Measurements from ENCODE around the gene ELAVL2.

ELAVL2 gene

DNA sequence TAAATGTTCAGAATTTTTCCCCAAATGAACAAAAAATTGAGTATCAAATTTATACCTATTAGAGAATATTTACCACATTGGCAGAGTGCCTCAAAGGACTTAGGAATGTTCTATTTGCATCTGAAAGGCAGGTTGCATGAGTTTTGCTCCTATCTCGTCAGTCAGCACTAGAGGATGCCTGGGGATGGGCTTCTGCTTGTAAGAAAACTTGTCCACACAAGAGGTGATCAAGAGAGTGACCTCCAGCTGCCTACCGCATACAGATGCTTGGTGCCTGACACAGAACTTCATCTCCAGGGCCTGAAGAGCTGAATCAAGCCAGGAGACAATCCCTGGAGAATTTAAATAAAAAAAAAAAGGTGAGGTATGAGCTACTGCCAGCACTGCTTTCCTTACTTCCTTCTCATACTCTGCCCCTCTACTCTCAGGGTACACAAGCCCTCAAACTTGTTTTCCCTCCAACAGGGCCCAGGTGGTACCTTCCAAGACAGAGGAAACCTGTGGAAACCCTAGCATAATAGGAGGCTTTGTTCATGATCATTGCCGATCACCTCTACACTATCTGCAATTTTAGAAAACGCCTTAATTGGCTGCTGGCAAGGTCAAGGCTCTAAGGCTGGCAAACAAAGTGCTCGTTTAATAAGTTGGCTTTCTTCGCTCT is 166.6 kb downstream of the ELAVL2 start:
- DNase-seq (ENCODE audit: low spot score) = no peak

DNA sequence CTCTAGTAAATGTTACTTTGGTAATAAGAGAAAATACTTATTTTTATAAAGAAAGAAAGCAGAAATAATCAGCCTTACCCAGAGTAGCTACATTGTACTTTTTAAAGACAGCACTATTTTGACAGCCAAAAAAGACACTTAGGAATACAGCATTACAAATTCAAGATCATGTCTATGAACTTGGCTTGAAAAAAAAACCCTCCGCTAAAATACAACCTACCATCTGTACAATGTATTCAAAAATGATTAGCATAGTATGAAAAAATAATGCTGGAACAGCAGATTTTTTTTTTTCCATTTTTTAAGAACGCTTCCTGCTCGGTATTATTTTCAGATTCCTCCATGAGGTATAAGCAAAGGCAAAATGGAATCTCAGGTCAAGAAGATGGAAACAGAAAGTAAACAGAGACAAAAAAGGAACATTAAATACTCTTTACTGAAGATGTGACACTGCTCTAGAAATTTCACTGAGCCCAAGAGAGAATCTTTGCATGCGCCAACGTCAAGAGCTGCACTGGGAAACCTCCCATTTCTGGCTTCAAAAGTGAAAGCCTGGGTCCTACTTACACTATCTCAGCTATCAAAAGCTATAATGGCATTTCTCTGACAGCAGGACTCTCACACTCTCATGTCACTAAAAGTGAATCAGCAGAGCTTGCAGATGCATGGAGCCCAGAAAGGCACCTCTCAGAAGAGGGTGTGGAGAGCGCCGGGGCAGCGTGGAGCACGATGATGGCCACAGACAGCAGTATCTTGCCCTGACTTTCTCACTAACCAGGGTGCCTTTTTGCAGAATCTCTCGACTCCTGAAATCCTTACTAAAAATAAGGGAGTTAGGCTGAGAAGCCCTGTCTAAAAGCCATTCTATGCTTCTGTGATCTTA is 167.4 kb downstream of the ELAVL2 start:
- DNase-seq (ENCODE audit: low spot score) = no peak

DNA sequence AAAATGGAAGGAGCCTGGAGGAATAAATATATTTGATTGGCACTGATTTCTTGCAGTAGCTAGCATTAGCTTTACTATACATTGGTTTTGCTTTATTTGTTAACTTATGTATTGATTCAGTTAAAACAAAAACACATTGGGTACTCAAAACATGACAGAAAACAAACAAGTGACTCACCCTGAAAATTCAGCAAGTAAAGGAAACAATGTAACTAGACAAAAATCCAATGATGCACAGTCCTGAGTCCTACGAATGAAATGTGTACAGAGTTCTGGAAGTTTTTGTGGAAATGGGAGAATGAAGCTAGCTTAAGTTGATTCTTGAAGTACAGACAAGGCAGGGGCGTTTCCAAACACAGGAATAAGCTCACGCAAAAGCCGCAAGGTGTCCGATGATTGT is 175.0 kb downstream of the ELAVL2 start:
- DNase-seq (ENCODE audit: low spot score) = no peak

DNA sequence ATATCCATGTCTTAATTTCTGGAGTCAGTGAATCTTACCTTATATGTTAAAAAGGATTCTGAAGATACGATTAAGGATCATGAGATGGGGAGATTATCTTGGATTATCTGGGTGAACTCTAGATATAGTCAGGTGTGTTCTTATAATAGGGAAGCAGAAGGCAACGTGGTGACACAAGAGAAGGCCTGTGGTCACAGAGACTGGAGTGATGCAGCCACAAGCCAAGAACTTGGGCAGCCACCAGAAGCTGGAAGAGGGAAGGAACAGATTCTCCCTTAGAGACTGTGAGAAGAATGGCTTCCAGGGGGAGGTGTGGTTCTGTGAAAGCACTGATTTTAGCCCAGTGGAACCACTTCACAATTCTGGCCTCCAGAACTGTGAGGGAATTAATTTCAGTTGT is 177.4 kb downstream of the ELAVL2 start:
- no peak for DNase-seq (ENCODE audit: low spot score)

DNA sequence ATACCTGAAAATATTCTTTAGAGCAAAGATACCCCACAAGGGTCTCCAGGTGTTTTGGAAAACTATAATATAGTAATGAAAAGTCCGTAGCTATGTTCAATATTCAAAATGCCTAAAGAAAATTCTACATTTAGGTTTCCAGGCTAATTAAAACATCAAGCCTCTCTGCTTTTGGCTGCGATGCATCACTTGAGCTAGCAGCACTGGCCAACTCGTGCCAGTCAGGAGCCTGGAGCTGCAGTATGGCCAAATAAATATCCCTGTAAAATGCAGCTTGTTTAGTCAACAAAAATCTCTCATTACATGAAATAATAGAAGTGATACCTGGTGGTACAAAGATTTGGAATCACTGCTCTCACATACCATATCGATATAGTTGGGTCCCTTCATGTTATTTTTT is 181.1 kb downstream of the ELAVL2 start:
- no peak for DNase-seq (ENCODE audit: low spot score)

DNA sequence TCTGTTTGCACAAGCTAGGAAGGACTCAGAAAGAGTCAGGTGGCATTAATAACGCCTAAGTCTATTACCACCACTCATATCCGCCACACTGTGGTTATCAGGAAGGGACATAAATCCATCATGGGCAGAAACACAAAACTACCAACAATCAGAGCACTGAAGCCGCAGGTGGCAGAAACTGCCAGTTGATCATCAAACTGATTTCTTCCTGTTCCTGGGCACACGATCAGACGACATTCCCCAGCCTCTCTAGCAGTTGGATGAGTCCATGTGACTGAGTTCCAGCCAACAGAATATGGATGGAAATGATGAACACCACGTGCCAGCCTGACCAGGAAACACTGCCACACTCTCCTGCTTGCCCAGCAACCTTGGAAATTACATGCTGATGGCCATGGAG is 181.7 kb downstream of the ELAVL2 start:
- no peak for DNase-seq (ENCODE audit: low spot score)

DNA sequence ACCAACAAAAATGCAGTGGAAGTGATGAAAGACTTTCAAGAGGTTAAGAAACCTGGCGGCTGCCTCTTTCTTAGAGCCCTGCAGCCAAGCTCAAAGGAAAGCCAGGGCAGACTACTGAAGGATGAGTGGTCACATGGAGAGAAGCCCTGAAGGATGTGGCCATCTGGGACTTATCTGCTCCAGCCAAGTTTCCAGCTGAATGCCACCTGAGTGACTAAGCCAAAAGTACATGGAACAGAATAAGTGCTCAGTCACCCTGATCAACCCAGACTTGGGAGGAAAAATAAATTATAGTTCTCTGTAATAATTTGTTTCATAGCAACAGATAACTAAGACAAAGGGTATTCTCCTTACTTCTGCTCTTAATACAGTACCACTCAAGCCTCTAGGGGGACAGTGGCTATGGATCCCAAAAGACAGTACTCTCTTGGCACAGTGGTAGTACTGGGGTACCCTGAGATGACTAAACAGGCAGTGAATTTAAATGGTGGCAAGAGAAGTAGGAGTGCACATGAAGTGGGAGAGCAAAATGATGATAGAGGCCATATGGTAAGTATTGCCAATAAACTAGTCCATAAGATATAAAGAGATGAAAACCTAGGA is 182.3 kb downstream of the ELAVL2 start:
- DNase-seq (ENCODE audit: low spot score) = no peak

Measured in Ammon's horn (tissue), 1 donor.